ENCODE data around the gene OTOG. TPM values are rescaled to one million over a fixed set of nuclear protein-coding genes. Genes with fewer than 3 reads are reported as not detected.

Gene OTOG
- total RNA-seq, 1 experiment from 2014 or later = not detected

DNA sequence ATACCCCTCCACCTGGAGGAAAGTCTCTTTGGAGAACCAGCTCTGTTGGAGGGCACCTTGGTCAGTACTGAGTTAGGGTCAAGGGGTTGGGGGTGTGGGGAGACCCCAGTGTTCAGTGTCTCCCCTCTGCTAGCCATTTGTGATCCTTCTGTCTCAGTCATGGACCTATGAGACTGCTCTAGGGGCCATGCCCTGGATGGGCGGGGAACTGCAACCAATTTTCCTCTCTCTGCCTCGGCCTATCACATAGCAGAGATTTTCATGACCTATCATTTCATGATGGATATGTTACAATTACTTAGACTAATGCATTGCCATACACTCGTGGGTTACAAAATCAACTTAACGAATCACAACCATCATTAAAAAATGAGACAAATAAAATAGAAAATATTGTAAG is 7.4 kb downstream of the OTOG start:
- Histone ChIP-seq H3K27me3 (ENCODE audit: low read length) (peaks cover 27% of the 10 kb centered on the region), H3K36me3 (ENCODE audit: low read depth, low read length) (no peaks in the 10 kb centered on the region), H2AFZ (ENCODE audit: low read length) (no peak overlapping the region), H3K9ac (ENCODE audit: low read length) (no peak overlapping the region), H3K4me3 (ENCODE audit: low read length) (no peak overlapping the region), H4K20me1 (ENCODE audit: low read length) (no peaks in the 10 kb centered on the region), H3K4me2 (ENCODE audit: low read length) (no peak overlapping the region), H3K4me1 (ENCODE audit: insufficient read depth, low read length) (no peaks in the 10 kb centered on the region), H3F3A (ENCODE audit: low read length, unreplicated experiment) (no peaks in the 10 kb centered on the region), H3K9me3 (ENCODE audit: low read length) (no peaks in the 10 kb centered on the region), H3K9me2 (replicated peaks; ENCODE audit: low read length) (no peaks in the 10 kb centered on the region), H3K27ac (ENCODE audit: low read length) (no peak overlapping the region), H3K79me2 (ENCODE audit: low read length) (no peaks in the 10 kb centered on the region)
- BruUV-seq (replicated peaks) = no TSS peak
- intact Hi-C loops (cut with micrococcal nuclease) = no loop called here
- TF ChIP-seq EZH2phosphoT487 (IDR thresholded peaks at IDR 0.05; ENCODE audit: borderline replicate concordance, low read length) = no peak
- TF ChIP-seq, protein P1, sequence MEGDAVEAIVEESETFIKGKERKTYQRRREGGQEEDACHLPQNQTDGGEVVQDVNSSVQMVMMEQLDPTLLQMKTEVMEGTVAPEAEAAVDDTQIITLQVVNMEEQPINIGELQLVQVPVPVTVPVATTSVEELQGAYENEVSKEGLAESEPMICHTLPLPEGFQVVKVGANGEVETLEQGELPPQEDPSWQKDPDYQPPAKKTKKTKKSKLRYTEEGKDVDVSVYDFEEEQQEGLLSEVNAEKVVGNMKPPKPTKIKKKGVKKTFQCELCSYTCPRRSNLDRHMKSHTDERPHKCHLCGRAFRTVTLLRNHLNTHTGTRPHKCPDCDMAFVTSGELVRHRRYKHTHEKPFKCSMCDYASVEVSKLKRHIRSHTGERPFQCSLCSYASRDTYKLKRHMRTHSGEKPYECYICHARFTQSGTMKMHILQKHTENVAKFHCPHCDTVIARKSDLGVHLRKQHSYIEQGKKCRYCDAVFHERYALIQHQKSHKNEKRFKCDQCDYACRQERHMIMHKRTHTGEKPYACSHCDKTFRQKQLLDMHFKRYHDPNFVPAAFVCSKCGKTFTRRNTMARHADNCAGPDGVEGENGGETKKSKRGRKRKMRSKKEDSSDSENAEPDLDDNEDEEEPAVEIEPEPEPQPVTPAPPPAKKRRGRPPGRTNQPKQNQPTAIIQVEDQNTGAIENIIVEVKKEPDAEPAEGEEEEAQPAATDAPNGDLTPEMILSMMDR (conservative IDR thresholded peaks at IDR 0.05; ENCODE audit: low read depth, low read length) = no peak
- TF ChIP-seq EZH2 (IDR thresholded peaks at IDR 0.05; ENCODE audit: low read length, unreplicated experiment) = no peak
- ChIA-PET POLR2A (ENCODE audit: unreplicated experiment) (no interaction called here), CTCF (no interaction called here)
- no peak for ATAC-seq
- DNase-seq = no peak

DNA sequence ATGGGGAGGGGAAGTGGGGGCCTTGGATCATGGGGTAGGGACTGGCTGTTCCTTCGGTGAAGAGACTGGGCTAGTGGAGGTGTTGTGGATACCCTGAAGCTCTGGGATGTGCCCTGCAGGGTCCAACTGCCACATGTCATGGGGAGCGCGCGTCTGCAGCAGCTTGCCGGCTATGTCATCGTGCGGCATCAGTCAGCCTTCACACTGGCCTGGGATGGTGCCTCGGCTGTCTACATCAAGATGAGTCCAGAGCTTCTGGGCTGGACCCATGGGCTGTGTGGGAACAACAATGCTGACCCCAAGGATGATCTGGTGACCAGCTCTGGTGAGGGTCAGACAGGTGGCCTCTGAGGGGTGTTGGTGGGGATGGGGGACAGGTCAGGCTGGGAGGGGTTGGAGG is 9.9 kb downstream of the OTOG start:
- H3K79me2 ChIP-seq (ENCODE audit: low read length) = no peaks in the 10 kb centered on the region
- POLR2A ChIA-PET (ENCODE audit: unreplicated experiment) = no interaction called here
- H3K27ac ChIP-seq (ENCODE audit: low read length) = no peak overlapping the region
- H3K9me2 ChIP-seq (replicated peaks; ENCODE audit: low read length) = no peaks in the 10 kb centered on the region
- no peaks in the 10 kb centered on the region for H4K20me1 ChIP-seq (ENCODE audit: low read length)
- peaks cover 37% of the 10 kb centered on the region for H3K27me3 ChIP-seq (ENCODE audit: low read length)
- H3K9ac ChIP-seq (ENCODE audit: low read length) = no peak overlapping the region
- no peak for TF ChIP-seq EZH2 (IDR thresholded peaks at IDR 0.05; ENCODE audit: low read length, unreplicated experiment)
- TF ChIP-seq EZH2phosphoT487 (IDR thresholded peaks at IDR 0.05; ENCODE audit: borderline replicate concordance, low read length) = no peak
- TF ChIP-seq, protein P1 (conservative IDR thresholded peaks at IDR 0.05; ENCODE audit: low read depth, low read length) = no peak
- H3K4me3 ChIP-seq (ENCODE audit: low read length) = no peak overlapping the region
- intact Hi-C loops (cut with micrococcal nuclease) = no loop called here
- no peaks in the 10 kb centered on the region for H3K36me3 ChIP-seq (ENCODE audit: low read depth, low read length)
- DNase-seq (no peak), ATAC-seq (no peak)
- H3F3A ChIP-seq (ENCODE audit: low read length, unreplicated experiment) = no peaks in the 10 kb centered on the region
- no TSS peak for BruUV-seq (replicated peaks)
- no peaks in the 10 kb centered on the region for H3K9me3 ChIP-seq (ENCODE audit: low read length)
- CTCF ChIA-PET = no interaction called here
- no peak overlapping the region for H3K4me2 ChIP-seq (ENCODE audit: low read length)
- H2AFZ ChIP-seq (ENCODE audit: low read length) = no peak overlapping the region
- H3K4me1 ChIP-seq (ENCODE audit: insufficient read depth, low read length) = no peaks in the 10 kb centered on the region

DNA sequence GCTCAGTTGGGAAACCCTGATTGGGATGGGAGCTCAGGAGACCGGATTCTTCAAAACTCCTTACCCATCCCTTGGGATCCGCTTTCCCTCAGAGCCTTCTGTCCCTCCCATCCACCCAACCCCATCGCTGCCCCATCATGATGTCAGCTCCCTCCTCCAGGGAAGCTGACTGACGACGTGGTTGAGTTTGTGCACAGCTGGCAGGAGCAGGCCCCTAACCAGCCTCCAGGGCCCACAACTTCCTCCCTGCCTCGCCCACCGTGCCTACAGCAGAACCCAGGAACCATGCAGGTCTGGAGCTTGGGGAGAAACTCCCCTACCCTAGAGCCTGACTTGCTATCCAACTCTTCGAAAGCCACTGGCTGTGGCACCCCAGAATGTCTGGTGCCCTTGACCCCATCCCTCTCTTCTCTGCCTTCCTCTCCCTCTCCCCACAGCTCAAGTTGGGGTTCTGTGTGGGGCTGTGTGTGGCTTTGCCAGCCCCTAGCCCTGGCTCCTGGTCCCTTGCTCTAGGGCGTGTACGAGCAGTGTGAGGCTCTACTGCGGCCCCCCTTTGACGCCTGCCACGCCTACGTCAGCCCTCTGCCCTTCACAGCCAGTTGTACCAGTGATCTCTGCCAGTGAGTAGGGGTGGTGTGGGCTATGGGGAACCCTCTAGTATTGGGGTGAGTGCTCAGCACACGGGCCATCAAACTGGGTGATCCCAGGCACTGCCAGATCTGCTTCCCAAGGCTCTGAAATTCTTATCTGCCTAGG is 11.1 kb downstream of the OTOG start:
- CTCF ChIA-PET = no interaction called here
- Histone ChIP-seq H3F3A (ENCODE audit: low read length, unreplicated experiment) (no peaks in the 10 kb centered on the region), H3K27ac (ENCODE audit: low read length) (no peak overlapping the region), H3K9me3 (ENCODE audit: low read length) (no peaks in the 10 kb centered on the region), H4K20me1 (ENCODE audit: low read length) (no peaks in the 10 kb centered on the region), H3K9me2 (replicated peaks; ENCODE audit: low read length) (no peaks in the 10 kb centered on the region), H3K4me3 (ENCODE audit: low read length) (no peak overlapping the region), H3K79me2 (ENCODE audit: low read length) (no peaks in the 10 kb centered on the region), H3K36me3 (ENCODE audit: low read depth, low read length) (no peaks in the 10 kb centered on the region), H3K4me2 (ENCODE audit: low read length) (no peak overlapping the region), H2AFZ (ENCODE audit: low read length) (no peak overlapping the region), H3K27me3 (ENCODE audit: low read length) (peaks cover 37% of the 10 kb centered on the region), H3K9ac (ENCODE audit: low read length) (no peak overlapping the region), H3K4me1 (ENCODE audit: insufficient read depth, low read length) (no peaks in the 10 kb centered on the region)
- intact Hi-C loops (cut with micrococcal nuclease) = no loop called here
- POLR2A ChIA-PET (ENCODE audit: unreplicated experiment) = no interaction called here
- DNase-seq (no peak), ATAC-seq (no peak)
- no TSS peak for BruUV-seq (replicated peaks)
- TF ChIP-seq, protein P1 (conservative IDR thresholded peaks at IDR 0.05; ENCODE audit: low read depth, low read length) = no peak
- TF ChIP-seq EZH2 (IDR thresholded peaks at IDR 0.05; ENCODE audit: low read length, unreplicated experiment) = no peak
- no peak for TF ChIP-seq EZH2phosphoT487 (IDR thresholded peaks at IDR 0.05; ENCODE audit: borderline replicate concordance, low read length)
